ENCODE measurements around the gene SRSF2.
"Not testable (repeated sequence)": the region's sequence is repeated elsewhere in the genome, so short reads cannot be mapped to it uniquely, and the experiment has no call there.

SRSF2 gene

GRCh38 chr17:76737082-76737675, at the start of gene SRSF2:
Gene SRSF2 (minus strand): TSS chr17:76737331. CDS start chr17:76737160, 171 bp downstream.
- DNase-seq = peak; percentile 100

GRCh38 chr17:76784926-76785325, 47.8 kb upstream of the SRSF2 start:
- no peak for DNase-seq

- DNase-seq = no peak
Observed at GRCh38 chr17:76783146-76783545, 46.0 kb upstream of the SRSF2 start.

- peak; percentile 12 for DNase-seq
Observed at GRCh38 chr17:76781056-76781982, 44.2 kb upstream of the SRSF2 start.

- no peak for DNase-seq
Observed at GRCh38 chr17:76775021-76775600, 38.0 kb upstream of the SRSF2 start.

GRCh38 chr17:76772842-76773525, 35.9 kb upstream of the SRSF2 start:
- peak; percentile 30 for DNase-seq

GRCh38 chr17:76758570-76758969, 21.4 kb upstream of the SRSF2 start:
- DNase-seq = no peak

GRCh38 chr17:76757256-76757655, 20.1 kb upstream of the SRSF2 start:
- DNase-seq = no peak

GRCh38 chr17:76755285-76755684, 18.2 kb upstream of the SRSF2 start:
- DNase-seq = no peak

- DNase-seq = no peak
Observed at GRCh38 chr17:76753061-76753961, 16.2 kb upstream of the SRSF2 start.

GRCh38 chr17:76752006-76752405, 14.9 kb upstream of the SRSF2 start:
- no peak for DNase-seq

- DNase-seq = no peak
Observed at GRCh38 chr17:76751416-76751993, 14.4 kb upstream of the SRSF2 start.

- no peak for DNase-seq
Observed at GRCh38 chr17:76748657-76749056, 11.5 kb upstream of the SRSF2 start.

- no peak for DNase-seq
Observed at GRCh38 chr17:76747716-76748363, 10.7 kb upstream of the SRSF2 start.

GRCh38 chr17:76745785-76746184, 8.7 kb upstream of the SRSF2 start:
- not testable (repeated sequence) for DNase-seq

GRCh38 chr17:76744747-76745146, 7.6 kb upstream of the SRSF2 start:
- no peak for DNase-seq

GRCh38 chr17:76742958-76743357, 5.8 kb upstream of the SRSF2 start:
- DNase-seq = no peak

- DNase-seq = no peak
Observed at GRCh38 chr17:76740329-76741118, 3.4 kb upstream of the SRSF2 start.

GRCh38 chr17:76739568-76740115, 2.5 kb upstream of the SRSF2 start:
- DNase-seq = not testable (repeated sequence)

- DNase-seq = peak; percentile 59
Observed at GRCh38 chr17:76738468-76738850, 1.3 kb upstream of the SRSF2 start.

Data from NCI-H69 (cell line).